Activated naive CD8-positive, alpha-beta T cell treated with anti-CD3 and anti-CD28 coated beads, Interleukin-2, amount 10 ng/mL, durations not matched to agents 7 days and 5 days (primary cell): ENCODE results near the gene CYP4F22. TPM values are rescaled to one million over a fixed set of nuclear protein-coding genes. Genes with fewer than 3 reads are reported as not detected.
"Not testable (repeated sequence)": the region's sequence is repeated elsewhere in the genome, so short reads cannot be mapped to it uniquely, and the experiment has no call there.

Source experiments
- ATAC-seq: fragments of 150-1000 bp; cut with Tn5 transposase; one replicate; pipeline ENCODE4 v1.10.0; 2021; ENCODE audit warnings: low read depth, moderate library complexity
- POLR2A ChIA-PET: fragments of 350-600 bp; sonication (Branson Sonifier 250); formaldehyde crosslinking; loops from one replicate; lab custom pipeline; 2021; ENCODE audit warnings: antibody characterized with exemption; lab: Charles Lee
- DNase-seq: peaks from one replicate; pipeline ENCODE4 v3.0.0; 2021
- H3K27ac Mint-ChIP-seq: one replicate; pipeline ENCODE4 v1.8.0; 2022; ENCODE audit warnings: mild to moderate bottlenecking, mixed read lengths
- H3K27me3 Mint-ChIP-seq: one replicate; pipeline ENCODE4 v1.8.0; 2022; ENCODE audit warnings: mild to moderate bottlenecking, moderate library complexity, mixed read lengths
- H3K36me3 Mint-ChIP-seq: one replicate; pipeline ENCODE4 v1.8.0; 2021; ENCODE audit warnings: mild to moderate bottlenecking, mixed read lengths
- H3K4me1 Mint-ChIP-seq: one replicate; pipeline ENCODE4 v1.8.0; 2021; ENCODE audit warnings: mixed read lengths
- H3K4me3 Mint-ChIP-seq: one replicate; pipeline ENCODE4 v1.8.0; 2022; ENCODE audit warnings: mild to moderate bottlenecking, moderate library complexity, mixed read lengths
- H3K9me3 Mint-ChIP-seq: one replicate; pipeline ENCODE4 v1.8.0; 2021; ENCODE audit warnings: mixed read lengths
- total RNA-seq, 2 experiments: library from RNA; stranded (reverse); gene quantifications; one replicate each; pipeline ENCODE4 v1.2.3, GENCODE V29; 2021

CYP4F22 gene
- total RNA-seq, 2 experiments from 2014 or later = 3.2 to 3.4 TPM

GRCh38 chr19:15475169-15475568 lies 33.2 kb upstream of the CYP4F22 start:
- ATAC-seq = no peak
- H3K36me3 Mint-ChIP-seq = no peaks in the 10 kb centered on the region
- no peaks in the 10 kb centered on the region for H3K27me3 Mint-ChIP-seq
- no peak for DNase-seq
- no peak overlapping the region for H3K27ac Mint-ChIP-seq
- no peaks in the 10 kb centered on the region for H3K9me3 Mint-ChIP-seq
- H3K4me1 Mint-ChIP-seq = peaks cover 26% of the 10 kb centered on the region
- POLR2A ChIA-PET = interaction anchor here (0.7 kb wide), 1 partner anchor 359 kb away, joined by 3 read pairs; no protein-coding TSS in a partner anchor
- H3K4me3 Mint-ChIP-seq = no peak overlapping the region

DNA sequence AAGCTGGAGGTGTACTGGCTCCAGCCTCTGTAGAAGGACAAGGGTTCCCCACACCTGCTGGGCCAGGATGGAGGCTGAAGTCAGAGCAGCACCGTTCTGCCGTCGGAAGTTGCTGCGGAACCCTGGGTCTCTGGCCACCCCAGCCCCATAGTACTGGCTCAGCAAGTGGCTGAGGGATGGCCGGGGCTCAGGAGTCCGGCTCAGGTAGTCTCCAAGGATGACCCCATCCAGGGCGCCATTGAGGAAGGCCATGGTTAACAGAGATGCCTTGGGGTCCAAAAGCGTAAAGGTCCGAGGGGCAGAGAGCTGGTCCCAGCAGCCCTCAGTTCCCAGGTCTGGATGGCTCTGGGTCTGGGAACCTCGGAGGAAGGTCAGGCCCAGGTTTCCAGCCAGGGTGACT lies 32.7 kb upstream of the CYP4F22 start:
- Mint-ChIP-seq H3K9me3 (no peaks in the 10 kb centered on the region), H3K36me3 (no peaks in the 10 kb centered on the region), H3K4me1 (peaks cover 26% of the 10 kb centered on the region), H3K27me3 (no peaks in the 10 kb centered on the region), H3K4me3 (no peak overlapping the region), H3K27ac (no peak overlapping the region)
- POLR2A ChIA-PET = interaction anchor here (0.8 kb wide), 1 partner anchor 9 kb away, joined by 3 read pairs; no protein-coding TSS in a partner anchor
- ATAC-seq = no peak
- DNase-seq = no peak

- peaks cover 26% of the 10 kb centered on the region for H3K4me1 Mint-ChIP-seq
- H3K9me3 Mint-ChIP-seq = no peaks in the 10 kb centered on the region
- no peaks in the 10 kb centered on the region for H3K36me3 Mint-ChIP-seq
- H3K27ac Mint-ChIP-seq = no peak overlapping the region
- DNase-seq (no peak), ATAC-seq (no peak)
- no peaks in the 10 kb centered on the region for H3K27me3 Mint-ChIP-seq
- no peak overlapping the region for H3K4me3 Mint-ChIP-seq
- POLR2A ChIA-PET = interaction anchor here (0.8 to 1.3 kb wide), 2 partner anchors 9 to 13 kb away, joined by 3 to 4 read pairs; no protein-coding TSS in a partner anchor
Observed at GRCh38 chr19:15476325-15476724, 32.0 kb upstream of the CYP4F22 start.

GRCh38 chr19:15479391-15480345 lies 28.7 kb upstream of the CYP4F22 start, which contains the start of gene PGLYRP2:
Gene PGLYRP2 (minus strand): TSS chr19:15479501. CDS start chr19:15479371, 130 bp downstream.
- H3K4me3 Mint-ChIP-seq = peak within 1 kb of the TSS; percentile 0
- DNase-seq = no peak
- no peaks in the 10 kb centered on the region for H3K36me3 Mint-ChIP-seq
- ATAC-seq = peak; percentile 31
- peak within 1 kb of the TSS; percentile 24 for H3K27ac Mint-ChIP-seq
- H3K27me3 Mint-ChIP-seq = no peaks in the 10 kb centered on the region
- POLR2A ChIA-PET = interaction anchor here (0.7 to 1.2 kb wide), 2 partner anchors 33 to 60 kb away, joined by 3 read pairs; no protein-coding TSS in a partner anchor
- peaks cover 28% of the 10 kb centered on the region for H3K4me1 Mint-ChIP-seq
- H3K9me3 Mint-ChIP-seq = no peaks in the 10 kb centered on the region

DNA sequence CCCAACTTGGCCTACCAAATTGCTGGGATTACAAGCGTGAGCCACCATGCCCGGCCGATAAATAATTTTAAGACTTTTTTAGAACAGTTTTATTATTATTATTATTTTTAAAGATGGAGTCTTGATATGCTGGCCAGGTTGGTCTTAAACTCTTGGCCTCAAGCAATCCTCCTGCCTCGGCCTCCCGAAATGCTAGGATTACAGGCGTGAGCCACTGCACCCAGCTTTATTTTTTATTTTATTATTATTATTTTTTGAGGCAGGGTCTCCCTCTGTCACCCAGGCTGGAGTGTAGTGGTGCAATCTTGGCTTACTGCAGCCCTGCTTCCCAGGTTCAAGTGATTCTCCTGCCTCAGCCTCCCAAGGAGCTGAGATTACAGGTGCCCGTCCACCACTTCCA lies 27.3 kb upstream of the CYP4F22 start:
- POLR2A ChIA-PET, H3K27me3 Mint-ChIP-seq, H3K4me3 Mint-ChIP-seq, ATAC-seq, H3K9me3 Mint-ChIP-seq, H3K36me3 Mint-ChIP-seq, H3K27ac Mint-ChIP-seq, DNase-seq: not testable (repeated sequence)
- peaks cover 27% of the 10 kb centered on the region for H3K4me1 Mint-ChIP-seq

- POLR2A ChIA-PET = interaction anchor here (0.6 kb wide), 1 partner anchor 1181 kb away, joined by 3 read pairs; no protein-coding TSS in a partner anchor
Observed at GRCh38 chr19:15485768-15486167, 22.6 kb upstream of the CYP4F22 start.

GRCh38 chr19:15487038-15487437 lies 21.3 kb upstream of the CYP4F22 start:
- Mint-ChIP-seq H3K4me3 (no peak overlapping the region), H3K27me3 (no peaks in the 10 kb centered on the region), H3K9me3 (peaks cover 5% of the 10 kb centered on the region), H3K27ac (no peak overlapping the region), H3K4me1 (peaks cover 9% of the 10 kb centered on the region), H3K36me3 (no peaks in the 10 kb centered on the region)
- DNase-seq = no peak
- POLR2A ChIA-PET = no interaction called here
- no peak for ATAC-seq

More at GRCh38 chr19:15485768-15486167, 22.6 kb upstream of the CYP4F22 start:
- not testable (repeated sequence) for H3K27me3 Mint-ChIP-seq, H3K36me3 Mint-ChIP-seq, H3K4me3 Mint-ChIP-seq, DNase-seq, H3K9me3 Mint-ChIP-seq, H3K4me1 Mint-ChIP-seq, H3K27ac Mint-ChIP-seq, ATAC-seq

DNA sequence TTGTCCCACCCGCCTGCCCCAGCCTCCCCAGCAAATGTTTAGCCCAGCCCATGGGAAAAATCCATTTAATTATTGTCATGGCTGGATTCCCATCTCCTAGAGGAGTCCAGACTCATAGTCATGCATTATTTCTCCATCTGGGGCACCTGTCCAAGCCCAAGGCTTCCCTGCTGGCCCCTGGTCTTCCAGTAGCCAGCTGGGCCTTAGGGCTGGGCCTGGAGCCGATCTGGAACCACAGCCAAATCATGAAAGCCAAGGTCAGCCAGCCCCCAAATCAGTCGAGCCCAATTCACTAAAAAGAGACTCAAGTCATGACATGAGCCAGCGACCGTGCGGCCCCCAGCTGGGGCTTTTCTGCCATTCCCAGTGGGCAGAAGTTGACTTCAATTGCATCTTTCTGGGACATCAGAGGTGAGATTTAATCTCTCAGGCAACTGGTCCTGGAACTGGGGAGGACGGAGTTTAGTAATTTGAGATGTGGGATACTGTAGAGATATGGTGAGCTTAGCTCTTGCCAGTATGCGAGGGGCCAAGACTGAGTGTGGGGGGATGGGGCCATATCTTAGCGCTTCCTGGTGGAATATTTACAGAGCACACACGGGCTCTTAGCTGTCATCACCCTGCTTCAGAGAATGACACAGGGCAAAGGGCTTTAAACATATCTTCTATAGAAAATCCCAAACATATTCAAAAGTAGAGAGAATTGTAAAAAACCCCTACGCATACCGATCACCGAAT lies 19.7 kb upstream of the CYP4F22 start:
- no peak overlapping the region for H3K4me3 Mint-ChIP-seq
- H3K36me3 Mint-ChIP-seq = peaks cover 1% of the 10 kb centered on the region
- ATAC-seq = no peak
- H3K4me1 Mint-ChIP-seq = peaks cover 4% of the 10 kb centered on the region
- no peak for DNase-seq
- peaks cover 5% of the 10 kb centered on the region for H3K27me3 Mint-ChIP-seq
- no peak overlapping the region for H3K27ac Mint-ChIP-seq
- peaks cover 5% of the 10 kb centered on the region for H3K9me3 Mint-ChIP-seq
- POLR2A ChIA-PET = no interaction called here

- H3K27me3 Mint-ChIP-seq = peaks cover 5% of the 10 kb centered on the region
- POLR2A ChIA-PET = no interaction called here
- ATAC-seq = no peak
- DNase-seq = no peak
- H3K4me1 Mint-ChIP-seq = peaks cover 2% of the 10 kb centered on the region
- H3K9me3 Mint-ChIP-seq = no peaks in the 10 kb centered on the region
- H3K4me3 Mint-ChIP-seq = no peak overlapping the region
- peaks cover 1% of the 10 kb centered on the region for H3K36me3 Mint-ChIP-seq
- H3K27ac Mint-ChIP-seq = no peak overlapping the region
Observed at GRCh38 chr19:15495151-15495550, 13.2 kb upstream of the CYP4F22 start.

- no peak for ATAC-seq
- Mint-ChIP-seq H3K4me3 (no peak overlapping the region), H3K27ac (no peak overlapping the region), H3K4me1 (peaks cover 2% of the 10 kb centered on the region), H3K9me3 (no peaks in the 10 kb centered on the region), H3K27me3 (peaks cover 3% of the 10 kb centered on the region), H3K36me3 (no peaks in the 10 kb centered on the region)
- POLR2A ChIA-PET = no interaction called here
- no peak for DNase-seq
Observed at GRCh38 chr19:15498156-15498858, 10.0 kb upstream of the CYP4F22 start.

- no peak overlapping the region for H3K27ac Mint-ChIP-seq
- H3K36me3 Mint-ChIP-seq = no peaks in the 10 kb centered on the region
- H3K4me3 Mint-ChIP-seq = no peak overlapping the region
- no peaks in the 10 kb centered on the region for H3K9me3 Mint-ChIP-seq
- ATAC-seq (no peak), DNase-seq (no peak)
- H3K4me1 Mint-ChIP-seq = peaks cover 2% of the 10 kb centered on the region
- POLR2A ChIA-PET = no interaction called here
- H3K27me3 Mint-ChIP-seq = peaks cover 3% of the 10 kb centered on the region
Observed at GRCh38 chr19:15498910-15499309, 9.4 kb upstream of the CYP4F22 start.

- H3K4me3 Mint-ChIP-seq = no peak overlapping the region
- no peak overlapping the region for H3K27ac Mint-ChIP-seq
- no peak for DNase-seq
- H3K4me1 Mint-ChIP-seq = peaks cover 6% of the 10 kb centered on the region
- POLR2A ChIA-PET = no interaction called here
- H3K27me3 Mint-ChIP-seq = peaks cover 8% of the 10 kb centered on the region
- H3K36me3 Mint-ChIP-seq = no peaks in the 10 kb centered on the region
- ATAC-seq = no peak
- no peaks in the 10 kb centered on the region for H3K9me3 Mint-ChIP-seq
Observed at GRCh38 chr19:15501596-15501995, 6.7 kb upstream of the CYP4F22 start.

- peaks cover 7% of the 10 kb centered on the region for H3K4me1 Mint-ChIP-seq
Observed at GRCh38 chr19:15502264-15502663, 6.1 kb upstream of the CYP4F22 start.

More at GRCh38 chr19:15502264-15502663, 6.1 kb upstream of the CYP4F22 start:
- DNase-seq (no peak), ATAC-seq (no peak)
- H3K36me3 Mint-ChIP-seq = no peaks in the 10 kb centered on the region
- POLR2A ChIA-PET = no interaction called here
- peaks cover 11% of the 10 kb centered on the region for H3K27me3 Mint-ChIP-seq
- H3K27ac Mint-ChIP-seq = no peak overlapping the region
- no peak overlapping the region for H3K4me3 Mint-ChIP-seq
- no peaks in the 10 kb centered on the region for H3K9me3 Mint-ChIP-seq
